Measurements from ENCODE around the gene BEND2. TPM values are rescaled to one million over a fixed set of nuclear protein-coding genes. Genes with fewer than 3 reads are reported as not detected.

BEND2 gene
- not detected in 2 replicates for total RNA-seq

DNA sequence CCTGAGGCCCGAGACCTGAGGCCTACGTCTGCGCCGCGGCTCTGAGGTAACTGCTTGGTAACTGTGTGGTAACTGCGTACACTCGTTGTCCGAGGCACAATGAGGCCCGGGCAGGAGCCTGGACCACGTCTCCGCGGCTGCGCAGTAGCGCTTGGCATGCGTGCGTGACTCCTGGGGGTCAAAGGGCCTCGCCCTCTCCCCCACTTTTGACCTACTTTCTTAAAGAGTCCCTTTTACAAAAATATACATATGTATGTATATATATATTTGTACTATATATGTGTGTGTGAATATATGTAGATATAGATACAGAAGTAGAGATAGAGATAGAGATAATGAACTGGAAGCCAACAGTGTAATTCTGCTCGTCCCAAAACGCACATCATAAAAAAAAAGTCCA is at the start of gene BEND2:
TSS of gene BEND2 (minus strand) at position 101 of the 400 bp plus-strand sequence. CDS start 136 bp downstream, outside the sequence.

Other genes starting within 250 kb of the BEND2 start
- 1.5 and 2.1 TPM in 2 replicates for gene SCML2, start 133.8 kb upstream of the BEND2 start, total RNA-seq
- 3.4 and 5.5 TPM in 2 replicates for gene CDKL5, start 204.7 kb upstream of the BEND2 start, total RNA-seq

Measured in uterine smooth muscle cell (primary cell).